Stimulated activated CD4-positive, alpha-beta T cell treated with anti-CD3 and anti-CD28 coated beads, Interleukin-1b, Interleukin-23, amount 100 ng/mL, for 24 hours (primary cell): ENCODE data around the gene ALKBH4.
"Not testable (repeated sequence)": the region's sequence is repeated elsewhere in the genome, so short reads cannot be mapped to it uniquely, and the experiment has no call there.

Source experiments
- DNase-seq, 4 experiments: peaks; one replicate each; pipeline ENCODE4 v3.0.0-alpha.2; 2020; ENCODE audit warnings: low read depth in 4 of 4, low spot score in 1 of 4

The ALKBH4 gene

DNA sequence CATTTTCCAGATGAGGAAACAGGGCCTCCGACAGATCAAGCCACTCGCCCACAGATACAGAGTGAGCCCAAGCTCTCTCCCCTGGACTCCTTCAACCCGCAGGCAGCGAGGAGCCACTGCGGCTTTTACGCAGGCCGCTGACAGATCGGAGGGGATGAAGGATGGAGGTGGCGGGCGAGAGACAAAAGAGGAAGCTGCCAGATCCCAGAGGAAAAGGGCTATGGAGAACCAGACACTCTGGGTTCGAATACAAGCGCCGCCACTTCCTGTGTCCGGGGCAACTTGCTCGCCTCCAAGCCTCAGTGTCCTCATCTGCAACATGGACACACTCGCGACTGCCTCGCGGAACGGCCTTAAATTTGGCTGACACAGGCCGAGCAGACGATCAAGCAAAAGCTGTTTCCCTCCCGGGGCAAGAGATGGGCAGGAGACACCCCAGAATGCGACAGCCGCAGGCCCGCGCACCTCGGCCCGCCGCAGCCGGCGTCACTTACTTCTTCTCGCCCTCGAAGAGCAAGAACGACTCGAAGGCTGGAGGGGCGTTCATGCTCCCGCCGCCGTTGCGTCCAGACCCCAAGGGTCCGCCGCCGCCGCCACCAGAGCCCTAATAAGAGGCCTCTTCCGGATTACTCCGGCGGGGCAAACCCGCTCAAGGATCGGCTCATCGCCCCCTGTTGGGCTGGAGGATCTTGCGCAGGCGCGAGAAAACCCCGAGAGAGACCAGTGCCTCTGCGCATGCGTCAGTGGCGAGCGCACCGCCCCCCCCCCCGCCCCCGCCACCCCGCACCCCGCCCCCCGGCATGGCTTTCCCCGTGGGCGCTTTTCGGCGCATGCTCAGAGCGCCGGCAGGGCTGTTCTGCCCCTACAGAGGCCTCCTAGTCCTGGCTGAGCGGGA lies 13.9 kb upstream of the ALKBH4 start, which contains the start of gene POLR2J:
POLR2J (minus strand) TSS at position 609 of the 895 bp plus-strand sequence; CDS start at position 547, 62 bp downstream.
- DNase-seq, result peak; percentile 50 to 96 (median 75)

DNA sequence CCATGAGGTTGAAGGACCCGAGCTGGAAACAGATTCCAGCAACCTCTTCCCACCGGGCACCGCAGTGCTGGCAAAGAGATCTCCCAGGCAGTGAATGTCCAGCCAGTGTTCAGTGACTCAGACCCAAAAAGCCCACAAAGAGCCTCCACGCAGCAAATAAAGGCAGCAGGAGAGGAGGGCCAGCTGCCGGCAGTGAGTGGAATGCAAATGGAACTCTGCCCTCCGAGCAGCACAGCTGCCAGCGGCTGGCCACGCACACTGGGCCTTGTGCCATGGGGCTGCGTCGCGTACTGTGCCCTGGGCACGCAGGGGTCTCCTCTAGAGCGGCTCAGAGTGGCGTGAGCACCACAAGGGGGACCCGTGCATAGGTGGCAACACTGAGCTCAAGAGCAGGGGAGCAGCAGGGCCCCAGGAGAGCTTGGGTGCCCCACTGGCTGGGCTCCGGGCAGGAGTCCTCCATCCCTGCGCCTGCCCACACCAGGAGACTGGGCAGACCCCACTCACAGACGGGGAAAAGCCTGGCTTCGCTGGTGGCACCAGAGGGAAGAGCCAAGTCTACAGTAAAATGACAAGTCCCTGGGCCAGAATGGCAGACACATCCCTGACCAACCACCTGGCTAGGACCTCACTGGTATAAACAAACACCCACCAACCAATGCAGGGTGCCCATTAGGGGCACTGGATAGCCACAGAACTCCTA lies 10.2 kb upstream of the ALKBH4 start:
- not testable (repeated sequence) for DNase-seq

DNA sequence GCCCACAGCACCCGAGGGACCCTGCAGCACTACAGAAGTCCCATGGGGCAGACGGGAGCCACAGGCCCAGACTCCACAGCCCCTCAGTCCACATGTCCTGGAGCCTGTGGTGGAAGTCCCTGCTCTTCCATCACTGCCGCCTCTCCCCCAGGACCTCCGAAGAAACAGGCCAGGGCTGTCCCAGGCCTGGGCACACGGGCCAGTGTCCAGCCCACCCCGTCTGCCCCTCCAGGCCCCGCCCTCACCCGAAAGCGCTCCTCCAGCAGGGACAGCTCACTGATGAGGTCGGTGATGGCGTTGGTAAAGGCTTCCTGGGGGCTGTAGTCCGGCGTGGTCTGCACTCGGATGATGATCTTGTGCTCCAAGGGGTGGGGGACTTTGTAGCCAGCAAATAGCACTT lies 9.5 kb upstream of the ALKBH4 start:
- DNase-seq, result not testable (repeated sequence)

DNA sequence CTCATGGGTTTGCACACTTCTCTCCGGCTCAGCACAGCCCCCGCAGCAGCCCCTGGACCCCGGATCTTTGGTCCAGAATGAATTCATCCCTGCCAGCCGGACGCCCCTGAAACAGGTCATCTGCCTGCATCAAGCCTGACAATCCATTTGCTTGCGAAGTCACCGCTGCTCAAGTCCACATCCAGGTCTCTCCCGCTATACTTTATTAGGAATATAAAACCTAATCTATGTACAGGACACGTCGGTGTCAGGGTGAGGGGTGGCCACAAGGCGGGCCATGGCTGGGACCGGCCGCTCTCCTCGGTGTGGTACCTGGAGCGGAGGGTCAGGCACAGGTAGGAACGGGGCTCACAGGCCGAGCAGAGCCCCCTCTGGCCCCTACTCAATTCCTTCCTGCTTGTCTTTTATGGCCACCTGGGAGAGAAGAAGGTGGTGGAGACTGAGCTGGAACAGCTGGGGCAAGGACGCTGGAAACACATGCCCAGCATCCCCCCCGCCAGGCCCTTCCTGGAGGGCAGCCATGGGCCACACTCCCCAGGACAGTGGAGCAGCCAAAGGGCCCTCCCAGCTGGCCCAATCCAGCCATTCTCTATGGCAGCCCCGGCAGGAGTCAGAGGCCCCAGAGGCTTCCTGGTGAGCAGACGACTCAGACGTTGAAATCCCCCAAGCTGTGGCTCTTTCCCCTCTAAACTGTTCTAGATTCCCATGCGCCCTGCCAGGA lies 8.8 kb upstream of the ALKBH4 start:
- no peak for DNase-seq

DNA sequence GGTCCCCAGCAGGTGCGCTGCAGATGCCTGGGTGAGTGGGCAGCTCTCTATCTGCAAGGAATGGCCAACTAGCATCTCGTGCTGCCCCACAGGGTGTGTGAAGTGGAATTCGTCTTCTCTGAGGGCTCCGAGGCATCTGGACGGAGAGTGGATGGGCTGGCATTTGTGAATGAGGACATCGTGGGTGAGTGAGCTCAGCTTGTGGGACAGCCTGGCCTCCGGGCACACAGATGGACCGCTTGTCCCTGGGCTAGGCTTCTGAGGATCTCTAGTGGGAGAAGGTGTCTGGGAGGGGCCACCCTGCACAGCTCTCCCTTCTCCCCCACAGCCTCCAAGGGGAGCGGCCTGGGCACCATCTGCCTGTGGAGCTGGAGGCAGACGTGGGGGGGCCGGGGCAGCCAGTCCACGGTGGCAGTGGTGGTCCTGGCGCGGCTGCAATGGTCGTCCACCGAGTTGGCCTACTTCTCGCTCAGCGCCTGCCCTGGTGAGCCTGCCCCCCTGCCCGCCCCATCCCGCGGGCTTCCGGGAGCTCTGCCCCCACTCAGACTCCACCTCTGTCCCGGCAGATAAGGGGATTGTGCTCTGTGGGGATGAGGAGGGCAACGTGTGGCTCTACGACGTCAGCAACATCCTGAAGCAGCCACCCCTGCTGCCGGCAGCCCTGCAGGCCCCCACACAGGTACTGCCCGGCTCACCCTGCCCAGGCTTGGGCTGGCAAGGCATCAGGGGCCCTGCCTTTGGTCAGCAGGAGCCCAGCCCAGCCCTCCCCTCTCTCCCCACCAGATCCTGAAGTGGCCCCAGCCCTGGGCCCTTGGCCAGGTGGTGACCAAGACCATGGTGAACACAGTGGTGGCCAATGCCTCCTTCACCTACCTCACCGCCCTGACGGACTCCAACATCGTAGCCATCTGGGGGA lies 7.7 kb upstream of the ALKBH4 start:
- no peak for DNase-seq

DNA sequence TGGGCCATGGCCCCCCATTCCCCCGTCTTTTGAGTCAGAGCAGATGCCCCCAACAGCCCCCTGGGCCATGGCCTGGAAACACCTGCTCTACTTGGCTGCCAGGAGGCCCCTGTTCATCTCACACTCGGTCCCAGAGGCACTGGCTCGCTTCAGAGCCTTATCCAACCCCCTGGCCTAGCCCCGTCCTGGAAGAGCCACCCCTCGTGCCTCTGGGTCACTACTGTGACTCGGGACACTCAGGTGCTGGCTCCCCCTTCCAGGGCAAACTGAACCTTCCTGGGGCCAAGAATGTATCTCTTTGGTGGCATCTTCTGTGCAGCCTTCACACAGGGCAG lies 7.1 kb upstream of the ALKBH4 start:
- no peak for DNase-seq

DNA sequence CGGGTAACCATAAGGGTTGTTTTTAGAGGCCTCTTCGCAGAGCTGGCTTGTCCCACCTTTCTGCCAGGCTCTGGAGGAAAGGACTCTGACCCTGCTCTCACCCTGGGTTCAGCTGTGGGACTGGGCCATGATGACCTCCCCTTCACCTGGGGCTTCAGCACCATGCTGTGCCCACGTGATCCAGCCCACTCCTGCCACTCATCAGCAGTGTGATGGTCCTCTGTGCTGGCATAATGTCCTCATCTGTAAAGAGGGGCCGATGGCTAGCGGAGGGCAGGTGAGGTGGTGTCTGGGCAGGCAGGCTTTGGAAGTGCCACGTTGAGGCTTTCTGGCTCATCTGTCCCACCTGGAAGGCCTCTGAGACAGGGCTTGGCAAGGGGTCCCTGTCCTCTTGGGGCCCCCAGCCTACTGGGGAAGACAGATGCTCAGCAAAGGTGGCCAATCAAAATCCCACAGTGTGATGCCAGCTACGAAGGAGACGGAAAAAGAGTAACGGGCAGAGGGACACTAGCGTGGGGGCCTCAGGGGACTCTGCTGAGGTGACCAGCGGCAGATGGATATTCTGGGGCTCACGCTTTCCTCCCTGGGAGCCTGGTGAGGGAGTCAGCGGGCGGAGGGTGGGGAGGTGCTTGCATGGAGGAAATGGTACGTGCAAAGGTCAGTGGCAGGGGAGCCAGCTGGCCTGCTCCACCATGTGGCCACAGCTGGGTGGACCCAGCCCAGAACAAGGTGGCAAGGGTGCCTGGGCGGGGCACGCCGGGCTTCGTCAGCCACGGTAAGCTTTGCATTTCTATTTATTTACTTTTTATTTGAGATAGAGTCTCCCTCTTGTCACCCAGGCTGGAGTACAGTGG lies 5.5 kb upstream of the ALKBH4 start:
- DNase-seq, result no peak

DNA sequence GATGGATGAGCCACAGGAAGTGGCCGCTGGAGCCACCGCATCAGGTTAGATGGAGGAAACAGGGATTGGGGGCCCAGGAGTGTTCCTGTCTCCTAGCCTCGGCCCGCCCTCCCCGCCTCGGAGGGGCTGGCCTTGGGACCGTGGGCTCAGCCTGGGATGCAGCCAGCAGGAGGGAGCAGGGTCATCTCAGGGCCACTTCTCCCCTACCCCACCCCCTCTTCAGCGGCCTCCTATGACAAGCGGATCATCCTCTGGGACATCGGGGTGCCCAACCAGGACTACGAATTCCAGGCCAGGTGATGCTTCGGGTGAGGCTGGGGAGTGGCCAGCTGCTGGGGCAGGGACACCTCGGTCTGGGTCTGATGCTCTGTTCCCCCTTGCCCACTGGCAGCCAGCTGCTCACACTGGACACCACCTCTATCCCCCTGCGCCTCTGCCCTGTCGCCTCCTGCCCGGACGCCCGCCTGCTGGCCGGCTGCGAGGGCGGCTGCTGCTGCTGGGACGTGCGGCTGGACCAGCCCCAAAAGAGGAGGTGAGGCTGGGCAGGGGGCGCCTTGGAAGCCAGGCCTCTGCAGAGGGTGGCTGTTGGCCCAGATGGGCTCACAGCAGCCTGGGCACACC lies 4.8 kb upstream of the ALKBH4 start:
- DNase-seq, result no peak

DNA sequence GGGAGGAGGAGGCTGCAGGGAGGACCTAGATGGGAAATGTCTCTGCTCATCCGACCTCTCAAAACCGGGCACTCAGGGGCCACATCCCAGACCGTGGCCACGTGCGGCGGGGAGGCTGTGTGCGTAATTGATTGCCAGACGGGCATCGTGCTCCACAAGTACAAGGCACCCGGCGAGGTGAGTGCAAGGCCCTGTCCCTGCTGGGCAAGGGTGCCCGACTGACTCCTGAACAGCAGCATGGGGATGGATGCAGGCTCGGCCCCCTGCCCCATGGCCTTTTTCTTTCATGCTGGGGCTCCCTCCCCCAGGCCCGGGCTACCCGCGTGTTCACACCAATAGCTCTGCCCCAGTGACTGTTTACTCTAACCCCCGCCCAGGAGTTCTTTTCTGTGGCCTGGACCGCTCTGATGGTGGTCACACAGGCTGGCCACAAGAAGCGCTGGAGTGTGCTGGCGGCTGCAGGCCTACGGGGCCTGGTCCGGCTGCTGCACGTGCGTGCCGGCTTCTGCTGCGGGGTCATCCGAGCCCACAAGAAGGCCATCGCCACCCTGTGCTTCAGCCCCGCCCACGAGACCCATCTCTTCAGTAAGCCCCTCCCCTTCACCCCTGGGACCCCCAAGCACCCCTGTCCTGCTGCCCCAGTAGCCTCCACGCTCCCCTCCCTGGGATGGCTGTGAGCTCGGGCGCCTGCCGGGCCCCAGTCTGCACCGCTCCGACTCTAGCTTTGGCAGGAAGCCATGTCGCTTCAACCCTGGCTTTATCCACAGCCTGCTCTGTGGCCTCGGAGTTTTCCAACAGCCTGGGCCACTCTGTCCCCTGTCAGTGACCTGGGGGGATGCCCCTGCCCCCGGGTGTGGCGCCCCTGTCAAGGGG lies 4.1 kb upstream of the ALKBH4 start:
- DNase-seq, result no peak

DNA sequence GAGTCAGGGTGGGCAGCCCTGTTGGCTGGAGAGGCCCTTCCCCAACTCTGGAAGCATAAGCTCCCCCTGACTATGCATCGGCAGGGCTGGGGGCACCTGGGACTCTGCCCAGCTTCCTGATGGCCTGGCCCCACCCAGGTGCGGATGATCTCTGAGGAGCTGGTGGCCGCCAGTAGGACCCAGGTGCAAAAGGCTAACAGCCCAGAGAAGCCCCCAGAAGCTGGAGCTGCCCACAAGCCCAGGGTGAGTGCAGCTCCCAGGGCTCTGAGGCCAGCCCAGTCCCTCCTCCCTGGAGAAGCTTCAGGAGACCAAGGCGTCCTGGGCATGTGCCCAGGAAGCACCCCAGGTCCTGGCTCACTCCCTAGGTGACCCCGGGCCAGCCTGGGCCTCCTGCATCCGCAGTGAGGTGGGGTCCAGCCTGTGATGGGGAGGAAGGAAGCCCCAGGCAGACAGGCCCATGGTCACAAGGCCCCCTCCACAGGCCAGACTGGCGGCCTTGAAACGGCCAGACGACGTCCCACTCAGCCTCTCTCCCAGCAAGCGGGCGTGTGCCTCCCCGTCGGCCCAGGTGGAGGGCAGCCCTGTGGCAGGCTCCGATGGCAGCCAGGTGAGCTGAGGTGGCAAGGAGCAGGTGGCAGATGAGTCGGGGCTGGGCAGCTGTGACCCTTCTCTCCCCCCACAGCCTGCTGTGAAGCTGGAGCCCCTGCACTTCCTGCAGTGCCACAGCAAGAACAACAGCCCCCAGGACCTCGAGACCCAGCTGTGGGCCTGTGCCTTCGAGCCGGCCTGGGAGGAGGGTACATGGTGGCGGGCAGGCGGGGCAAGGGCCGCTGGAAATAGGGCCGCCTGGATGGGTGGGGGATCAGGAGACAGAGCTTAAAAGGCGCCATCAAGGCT lies 3.2 kb upstream of the ALKBH4 start:
- DNase-seq, result no peak

DNA sequence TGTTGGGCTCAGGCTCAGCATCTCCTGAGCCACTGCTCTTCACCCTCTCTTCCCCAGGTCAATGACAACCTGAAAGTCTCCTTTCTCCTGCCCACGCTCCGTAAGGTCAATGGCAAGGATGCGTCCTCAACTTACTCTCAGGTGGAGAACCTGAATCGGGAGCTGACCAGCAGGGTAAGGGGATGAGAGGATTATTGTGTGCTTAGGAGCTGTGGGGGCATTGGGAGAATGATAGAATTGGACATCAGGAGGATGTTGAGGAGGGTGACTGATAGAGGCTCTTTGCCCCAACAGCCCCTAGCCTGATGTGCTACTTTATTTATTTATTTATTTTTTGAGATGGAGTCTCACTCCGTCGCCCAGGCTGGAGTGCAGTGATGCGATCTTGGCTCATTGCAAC lies 1.4 kb upstream of the ALKBH4 start:
- no peak for DNase-seq

DNA sequence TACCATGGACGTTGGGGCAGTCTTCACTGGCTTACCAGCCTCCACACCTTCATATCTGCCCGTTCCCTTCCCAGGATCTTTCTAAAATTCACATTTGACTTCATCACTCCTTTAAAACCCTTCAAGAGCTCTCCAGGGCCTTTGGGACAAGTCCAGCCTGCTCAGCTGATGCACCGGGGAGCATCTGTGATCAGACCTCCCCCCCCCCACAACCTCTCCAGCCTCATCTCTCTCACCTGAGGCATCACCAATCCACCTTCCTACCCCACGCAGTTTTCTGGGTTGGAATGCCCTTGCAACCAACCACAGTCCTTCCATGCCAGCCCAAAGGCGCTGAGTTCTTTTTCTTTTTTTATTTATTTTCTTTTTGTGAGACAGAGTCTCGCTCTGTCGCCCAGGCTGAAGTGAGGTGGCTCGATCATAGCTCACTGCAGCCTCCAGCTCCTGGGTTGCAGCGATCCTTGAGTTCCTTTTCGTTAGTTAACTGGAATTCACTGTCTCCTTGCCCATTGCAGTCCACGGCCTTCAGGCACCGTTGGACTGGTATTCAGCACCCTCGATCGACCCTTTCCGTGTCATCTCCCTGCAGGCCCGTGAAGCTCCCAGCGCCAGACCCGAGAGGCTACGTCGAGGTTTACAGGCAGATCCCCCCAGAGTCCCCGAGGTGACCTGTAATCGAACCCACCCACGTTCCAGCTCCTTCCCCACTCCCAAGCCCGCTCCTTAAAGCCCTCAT lies 654 bp downstream of the ALKBH4 start:
- no peak for DNase-seq

DNA sequence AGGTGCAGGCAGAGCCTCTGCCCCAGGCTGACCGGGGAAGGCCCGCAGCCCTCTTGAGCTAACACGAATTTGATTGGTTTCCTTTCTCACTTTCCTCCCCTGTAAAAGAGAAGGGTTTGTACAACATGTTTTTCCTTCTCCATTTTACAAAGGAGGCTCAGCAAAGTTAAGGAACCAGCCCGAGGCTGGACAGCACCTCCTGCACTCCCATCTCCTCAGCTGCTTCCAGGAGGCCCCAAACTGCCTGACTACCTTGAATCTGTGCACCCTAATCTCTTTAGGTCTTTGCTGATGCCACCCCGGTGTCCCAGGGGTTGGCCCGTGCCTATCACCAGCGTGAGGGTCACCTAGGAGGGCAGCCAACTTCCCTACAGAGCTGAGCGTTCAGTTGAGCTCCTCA lies 4.2 kb downstream of the ALKBH4 start:
- no peak for DNase-seq

DNA sequence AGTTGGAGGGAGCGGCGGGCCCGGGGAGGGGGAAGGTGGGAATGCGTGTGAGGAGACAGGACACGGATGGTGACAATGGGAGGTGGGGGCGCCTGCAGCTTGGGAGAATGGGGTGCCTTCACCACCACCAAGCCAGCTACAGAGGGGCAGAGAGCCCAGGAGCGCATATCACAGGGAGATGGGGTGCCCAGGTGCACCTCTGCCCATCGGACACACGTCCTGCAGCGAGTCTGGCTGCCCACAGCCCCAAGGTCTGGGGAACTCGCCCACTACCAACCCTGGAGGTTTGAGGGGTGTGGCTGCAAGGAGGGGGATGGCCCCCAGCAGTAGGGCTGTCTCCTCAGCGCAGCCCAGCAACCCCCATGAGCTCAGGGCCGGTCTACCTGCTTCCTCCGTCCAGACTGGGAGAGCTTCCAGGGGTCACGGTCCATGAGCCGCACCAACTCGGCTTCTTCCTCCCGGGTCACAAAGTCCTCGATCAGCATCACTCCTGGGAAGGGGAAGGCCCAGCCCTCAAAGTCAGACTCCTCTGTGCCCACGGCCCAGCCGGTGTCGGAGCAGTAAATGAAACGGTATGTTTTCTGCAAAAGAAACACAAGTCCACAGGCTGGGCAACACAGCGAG lies 5.3 kb downstream of the ALKBH4 start:
- no peak for DNase-seq

DNA sequence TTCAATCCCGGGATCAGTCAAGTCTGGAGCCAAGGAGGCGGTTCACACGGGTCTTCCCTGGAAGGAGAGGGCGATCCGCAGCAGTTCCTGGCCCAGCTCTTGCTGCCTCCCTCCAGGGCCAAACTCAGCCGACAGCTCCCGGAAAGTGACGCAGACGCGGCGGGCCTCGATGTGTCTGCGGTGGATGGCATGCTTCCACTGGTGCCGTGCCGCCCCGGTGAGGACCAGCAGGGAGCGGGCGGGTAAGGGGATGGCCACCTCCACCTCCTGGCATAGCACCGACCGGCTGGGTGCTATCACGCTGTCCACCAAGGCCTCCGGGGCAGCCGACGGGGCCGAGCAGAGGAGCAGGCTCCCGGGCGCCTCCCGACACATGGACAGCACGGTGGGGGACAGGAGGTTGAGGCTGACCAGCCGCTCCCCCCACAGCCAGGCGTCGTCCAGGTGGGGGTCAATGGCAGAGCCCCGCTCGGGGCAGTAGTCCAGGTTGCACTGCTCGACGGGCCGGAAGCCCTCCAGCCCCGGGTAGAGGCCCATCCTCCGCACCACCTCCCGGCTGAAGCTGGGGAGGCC lies 7.2 kb downstream of the ALKBH4 start:
- no peak for DNase-seq

DNA sequence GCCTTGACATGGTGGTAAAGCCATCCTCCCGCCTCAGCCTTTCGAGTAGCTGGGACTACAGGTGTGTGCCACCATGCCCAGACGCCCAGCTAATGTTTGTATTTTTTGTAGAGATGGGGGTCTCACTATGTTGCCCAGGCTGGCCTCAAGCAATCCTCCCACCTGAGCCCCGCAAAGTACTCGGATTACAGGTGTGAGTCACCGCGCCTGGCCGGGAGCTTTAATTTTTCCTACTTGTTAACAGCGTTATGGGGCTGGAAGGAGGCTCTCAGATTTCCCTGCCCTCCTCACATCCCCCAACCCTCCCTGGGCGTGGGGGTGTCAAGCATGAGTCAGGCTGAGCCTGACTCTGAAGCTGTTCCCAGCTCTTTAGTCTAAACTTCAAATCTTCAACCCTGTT lies 8.3 kb downstream of the ALKBH4 start:
- no peak for DNase-seq
